H1 (cell line): Measurements from ENCODE around the gene NUDT1. TPM values are rescaled to one million over a fixed set of nuclear protein-coding genes. Genes with fewer than 3 reads are reported as not detected.

Source experiments
- CTCF ChIA-PET: fragments of 300-600 bp; sonication (Branson Sonifier 250); formaldehyde crosslinking; loops from one replicate; lab custom pipeline; 2021; ENCODE audit not compliant: partially characterized antibody; lab: Charles Lee
- POLR2A ChIA-PET: fragments of 300-600 bp; sonication (Branson Sonifier 250); formaldehyde crosslinking; loops from one replicate; lab custom pipeline; 2021; ENCODE audit warnings: inconsistent platforms; ENCODE audit not compliant: partially characterized antibody; lab: Charles Lee
- DNase-seq, 2 experiments: peaks; one replicate each; pipeline versions ENCODE4 v3.0.0 to v3.0.0-alpha.2; 2010 to 2022; ENCODE audit warnings: low spot score in 2 of 2, low read depth in 1 of 2, mixed read lengths in 1 of 2
- FAIRE-seq: peaks from 2 replicates; lab custom pipeline; 2011; peaks lifted over from hg19 to GRCh38; lab: Jason Lieb, UNC
- H2AFZ ChIP-seq: 2 replicates; pipeline ENCODE4 v1.8.1; 2012; ENCODE audit warnings: low read length, inconsistent platforms
- H2AK5ac ChIP-seq: 2 replicates; pipeline ENCODE4 v1.6.1; 2013; ENCODE audit warnings: low read depth, low read length
- H2BK120ac ChIP-seq: replicated peaks from 2 replicates; pipeline ENCODE3; 2013; ENCODE audit warnings: low read depth, low read length, inconsistent platforms
- H2BK12ac ChIP-seq: 2 replicates; pipeline ENCODE4 v1.6.1; 2013; ENCODE audit warnings: low read depth, low read length
- H2BK15ac ChIP-seq: 2 replicates; pipeline ENCODE4 v1.6.1; 2013; ENCODE audit warnings: low read length
- H2BK20ac ChIP-seq: 2 replicates; pipeline ENCODE4 v1.6.1; 2013; ENCODE audit warnings: low read length
- H2BK5ac ChIP-seq: 2 replicates; pipeline ENCODE4 v1.6.1; 2013; ENCODE audit warnings: low read depth, low read length
- H3K14ac ChIP-seq: 2 replicates; pipeline ENCODE4 v1.6.1; 2013; ENCODE audit warnings: inconsistent platforms; ENCODE audit not compliant: insufficient read length
- H3K18ac ChIP-seq: 2 replicates; pipeline ENCODE4 v1.6.1; 2013; ENCODE audit warnings: low read length; ENCODE audit errors: extremely low read depth
- H3K23ac ChIP-seq: 2 replicates; pipeline ENCODE4 v1.6.1; 2013; ENCODE audit warnings: inconsistent platforms; ENCODE audit not compliant: insufficient read length
- H3K23me2 ChIP-seq: 2 replicates; pipeline ENCODE4 v1.6.1; 2013; ENCODE audit warnings: low read depth, low read length
- H3K27ac ChIP-seq: 2 replicates; pipeline ENCODE4 v1.6.1; 2011; ENCODE audit warnings: low read depth, low read length, inconsistent platforms
- H3K27me3 ChIP-seq, 4 experiments: replicated peaks in 1 of 4; 1 replicate in 1 of 4; 2 replicates in 3 of 4; pipeline versions ENCODE4 v1.6.1 to v1.8.1; 2011 to 2013; ENCODE audit warnings: low read length in 3 of 4, mild to moderate bottlenecking in 3 of 4, inconsistent platforms in 2 of 4, mixed read lengths in 2 of 4, moderate library complexity in 1 of 4; ENCODE audit not compliant: control insufficient read depth in 3 of 4, insufficient read depth in 3 of 4; ENCODE audit errors: extremely low read depth in 1 of 4
- H3K36me3 ChIP-seq, 4 experiments: 2 replicates each; pipeline versions ENCODE4 v1.6.1 to v1.8.1; 2011 to 2013; ENCODE audit warnings: mild to moderate bottlenecking in 4 of 4, low read length in 3 of 4, moderate library complexity in 2 of 4, control low read depth in 1 of 4, inconsistent platforms in 1 of 4; ENCODE audit not compliant: insufficient read depth in 4 of 4, control insufficient read depth in 2 of 4
- H3K4ac ChIP-seq: replicated peaks from 2 replicates; pipeline ENCODE3; 2013; ENCODE audit warnings: low read length, low read depth, mixed read lengths, inconsistent platforms; ENCODE audit not compliant: insufficient read length
- H3K4me1 ChIP-seq, 4 experiments: replicated peaks in 1 of 4; 1 replicate in 1 of 4; 2 replicates in 3 of 4; pipeline versions ENCODE4 v1.6.1 to v1.8.1; 2011 to 2013; ENCODE audit warnings: low read length in 3 of 4, inconsistent platforms in 2 of 4, mixed read lengths in 1 of 4; ENCODE audit not compliant: insufficient read depth in 4 of 4, control insufficient read depth in 3 of 4
- H3K4me2 ChIP-seq, 2 experiments: 2 replicates each; pipeline versions ENCODE4 v1.6.1 to v1.8.1; 2011 to 2013; ENCODE audit warnings: low read depth in 2 of 2, low read length in 2 of 2, control low read depth in 1 of 2, inconsistent platforms in 1 of 2, mild to moderate bottlenecking in 1 of 2; ENCODE audit not compliant: insufficient read depth in 1 of 2
- H3K4me3 ChIP-seq, 4 experiments: fragments of 200-600, 300-600 bp in 1 of 4; sonication (generic), shearing (Covaris generic), sonication (Bioruptor Twin) in 1 of 4; 2 replicates each; pipeline versions ENCODE4 v1.5.1 to v1.8.1; 2011 to 2016; ENCODE audit warnings: low read length in 4 of 4, low read depth in 3 of 4, control low read depth in 2 of 4, inconsistent platforms in 2 of 4, mild to moderate bottlenecking in 2 of 4, mixed read lengths in 1 of 4, moderate library complexity in 1 of 4; ENCODE audit not compliant: insufficient read depth in 2 of 4; ENCODE audit errors: extremely low read depth in 1 of 4
- H3K56ac ChIP-seq: replicated peaks from 2 replicates; pipeline ENCODE3; 2013; ENCODE audit warnings: low read depth, mild to moderate bottlenecking, mixed read lengths, low read length, inconsistent platforms; ENCODE audit not compliant: insufficient read length
- H3K79me1 ChIP-seq: 2 replicates; pipeline ENCODE4 v1.6.1; 2013; ENCODE audit warnings: low read depth, low read length, control low read depth
- H3K79me2 ChIP-seq, 2 experiments: 2 replicates each; pipeline versions ENCODE4 v1.6.1 to v1.8.1; 2012 to 2013; ENCODE audit warnings: low read length in 2 of 2, mild to moderate bottlenecking in 2 of 2, inconsistent platforms in 1 of 2; ENCODE audit not compliant: insufficient read depth in 2 of 2, control insufficient read depth in 1 of 2
- H3K9ac ChIP-seq, 4 experiments: replicated peaks in 1 of 4; 1 replicate in 1 of 4; 2 replicates in 3 of 4; pipeline versions ENCODE4 v1.6.1 to v1.8.1; 2011 to 2013; ENCODE audit warnings: low read depth in 3 of 4, low read length in 3 of 4, control low read depth in 2 of 4, mild to moderate bottlenecking in 2 of 4, moderate library complexity in 2 of 4, inconsistent platforms in 1 of 4; ENCODE audit errors: extremely low read depth in 1 of 4
- H3K9me3 ChIP-seq, 2 experiments: 2 replicates each; pipeline versions ENCODE4 v1.6.1 to v1.8.1; 2012 to 2013; ENCODE audit warnings: mild to moderate bottlenecking in 2 of 2, moderate library complexity in 2 of 2, control low read depth in 1 of 2, inconsistent platforms in 1 of 2, low read depth in 1 of 2, low read length in 1 of 2, mixed read lengths in 1 of 2; ENCODE audit not compliant: insufficient read depth in 2 of 2
- H4K20me1 ChIP-seq, 2 experiments: replicated peaks in 1 of 2; 2 replicates each; pipeline versions ENCODE3 to v1.8.1; 2011 to 2013; ENCODE audit warnings: inconsistent platforms in 2 of 2, low read length in 2 of 2, mild to moderate bottlenecking in 1 of 2; ENCODE audit not compliant: insufficient read depth in 2 of 2, control insufficient read depth in 1 of 2
- H4K5ac ChIP-seq: 2 replicates; pipeline ENCODE4 v1.6.1; 2013; ENCODE audit warnings: low read length, low read depth, mixed read lengths, inconsistent platforms; ENCODE audit not compliant: insufficient read length
- H4K8ac ChIP-seq: 2 replicates; pipeline ENCODE4 v1.8.0; 2013; ENCODE audit warnings: mild to moderate bottlenecking, moderate library complexity, low read length, inconsistent platforms; ENCODE audit not compliant: insufficient read depth; ENCODE audit errors: extremely low read depth
- H4K91ac ChIP-seq: replicated peaks from 2 replicates; pipeline ENCODE3; 2013; ENCODE audit warnings: low read length, mixed read lengths, inconsistent platforms; ENCODE audit not compliant: insufficient read length
- EP300 ChIP-seq, 2 experiments: IDR thresholded peaks; 1 replicate in 1 of 2; 2 replicates in 1 of 2; pipeline ENCODE4 v1.6.1; 2011 to 2012; ENCODE audit warnings: low read depth in 2 of 2, low read length in 2 of 2, mild to moderate bottlenecking in 2 of 2, borderline replicate concordance in 1 of 2, inconsistent platforms in 1 of 2, moderate library complexity in 1 of 2
- GTF2F1 ChIP-seq: IDR thresholded peaks from 2 replicates; pipeline ENCODE4 v1.6.1; 2012; ENCODE audit warnings: low read depth, low read length, improper control_type of control experiment, borderline replicate concordance
- RAD21 ChIP-seq, 2 experiments: IDR thresholded peaks in 1 of 2; conservative IDR thresholded peaks in 1 of 2; 2 replicates each; pipeline ENCODE4 v1.6.1; 2011; ENCODE audit warnings: low read depth in 2 of 2, low read length in 2 of 2, improper control_type of control experiment in 1 of 2, inconsistent platforms in 1 of 2, mild to moderate bottlenecking in 1 of 2, moderate library complexity in 1 of 2
- RBBP5 ChIP-seq: IDR thresholded peaks from 2 replicates; pipeline ENCODE4 v1.7.1; 2012; ENCODE audit warnings: low read depth, mild to moderate bottlenecking, inconsistent platforms, low read length, moderate library complexity, borderline replicate concordance
- SIRT6 ChIP-seq: IDR thresholded peaks from one replicate; pipeline ENCODE4 v1.7.1; 2012; ENCODE audit warnings: low read length, inconsistent platforms
- WGBS, 2 experiments: shearing (Covaris generic) in 1 of 2; methylation state at CpG; one replicate each; pipeline versions ENCODE4 v1.1.6 to v1.1.7; 2013 to 2015; ENCODE audit warnings: low lambda C conversion rate in 2 of 2, mixed read lengths in 2 of 2, inconsistent platforms in 1 of 2, low coverage in 1 of 2, missing lambda C conversion rate in 1 of 2; ENCODE audit not compliant: insufficient replicate concordance in 2 of 2, insufficient coverage in 1 of 2, insufficient read length in 1 of 2; ENCODE audit errors: extremely low coverage in 1 of 2, missing lambda C conversion rate in 1 of 2; 5-methylcytosine and 5-hydroxymethylcytosine counted together
- polyA plus RNA-seq, 7 experiments: library from polyadenylated mRNA; depleted of rRNA in 3 of 7; stranded (reverse) in 5 of 7; unstranded in 2 of 7; fragments of >200 nt in 5 of 7; fragments of 200-250 nt in 2 of 7; gene quantifications; 1 replicate in 5 of 7; 2 replicates in 1 of 7; 4 replicates in 1 of 7; pipeline versions ENCODE4 v1.2.1 to v1.2.3, GENCODE V29; 2011 to 2013; ENCODE audit warnings: missing spikeins in 2 of 7, mixed read lengths in 2 of 7
- total RNA-seq: library from RNA; stranded (reverse); fragmentation: NEBNext Ultra II Directional; extraction: Animal tissue kit (Norgen Biotek cat#: 25700); gene quantifications from 2 replicates; pipeline ENCODE4 v1.2.1, GENCODE V29; 2021

NUDT1 gene
- total and polyA plus RNA-seq, 2 of the 8 experiments (the other 6 are each of a cell fraction or from before 2014, with no cell fraction given) = 76.1 to 89.5 TPM

DNA sequence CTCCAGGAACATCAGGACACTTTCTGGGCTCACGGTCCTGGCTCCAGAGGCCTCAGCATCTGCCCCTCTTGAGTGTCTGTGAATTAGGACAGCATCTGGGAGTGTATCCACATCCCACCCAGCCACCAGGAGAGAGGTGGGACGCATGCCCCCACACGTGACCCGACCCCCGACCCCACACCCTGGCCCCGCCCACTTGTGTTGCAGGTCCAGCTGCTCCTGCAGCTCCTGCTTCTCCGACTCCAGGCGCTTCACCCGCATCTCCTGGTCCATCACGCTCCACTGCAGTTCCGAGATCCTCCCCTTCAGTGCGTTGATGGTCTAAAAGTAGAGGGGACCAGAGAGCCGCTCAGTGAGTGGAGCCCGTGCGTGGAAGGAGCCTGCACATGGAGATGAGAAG is 22.9 kb upstream of the NUDT1 start:
- Histone ChIP-seq H2BK5ac (no peak overlapping the region), H3K23me2 (no peaks in the 10 kb centered on the region), H2AFZ (no peak overlapping the region), H4K91ac (no peak overlapping the region), H3K4ac (no peak overlapping the region), H3K18ac (no peak overlapping the region), H3K4me1 (no peaks in the 10 kb centered on the region), H3K9ac (no peak overlapping the region), H3K4me3 (no peak overlapping the region), H3K27me3 (no peaks in the 10 kb centered on the region), H2BK120ac (no peak overlapping the region), H3K4me2 (no peak overlapping the region), H2BK15ac (no peak overlapping the region), H3K36me3 (peaks cover 19 to 55% (median 39%) of the 10 kb centered on the region in 4 experiments; a peak in 7 of 8 replicates), H3K56ac (no peak overlapping the region), H3K14ac (no peak overlapping the region), H4K5ac (no peak overlapping the region), H3K27ac (no peak overlapping the region), H3K9me3 (no peaks in the 10 kb centered on the region), H3K79me1 (peaks cover 11% of the 10 kb centered on the region), H2AK5ac (no peak overlapping the region), H3K23ac (no peak overlapping the region), H4K20me1 (peaks cover 4 to 24% of the 10 kb centered on the region in 2 experiments), H3K79me2 (peaks cover 0 to 10% of the 10 kb centered on the region in 2 experiments; a peak in 3 of 4 replicates), H4K8ac (no peak overlapping the region), H2BK12ac (no peak overlapping the region), H2BK20ac (no peak overlapping the region)
- ChIA-PET POLR2A (interaction anchor here (1.6 kb wide), 1 partner anchor 16 kb away, joined by 3 read pairs; no protein-coding TSS in a partner anchor), CTCF (no interaction called here)
- FAIRE-seq (no peak), DNase-seq (no peak)
- no peak for TF ChIP-seq EP300 (IDR thresholded peaks at IDR 0.05; ENCODE audit: borderline replicate concordance in 1 of 2, low read depth in 2 of 2, low read length in 2 of 2)
- no peak for TF ChIP-seq SIRT6
- TF ChIP-seq RBBP5 = no peak
- no peak for TF ChIP-seq RAD21 (IDR thresholded peaks at IDR 0.05 in 1 of 2, conservative IDR thresholded peaks at IDR 0.05 in 1 of 2; ENCODE audit: low read depth in 2 of 2, low read length in 2 of 2)
- no peak for TF ChIP-seq GTF2F1
- 90% methylated on average over 15 of the region's 15 CpGs; no CpG with 5 or more reads in 1 of the 2 experiments for WGBS, 2 experiments
